SK-N-SH (cell line): ENCODE results near the gene PLOD3.

ENCODE experiments used
- CHD2 ChIP-seq: fragments of 150-350 bp; IDR thresholded peaks from 2 replicates; pipeline ENCODE4 v1.6.1; 2018; ENCODE audit warnings: low read length; ENCODE audit not compliant: partially characterized antibody
- EP300 ChIP-seq, 2 experiments: IDR thresholded peaks; 2 replicates each; pipeline versions ENCODE4 v1.4.0 to v1.6.1; 2012; ENCODE audit warnings: borderline replicate concordance in 1 of 2, low read depth in 1 of 2, low read length in 1 of 2
- TF ChIP-seq, protein P1 (sequence below): IDR thresholded peaks from 2 replicates; pipeline ENCODE4 v1.6.1; 2012; ENCODE audit warnings: mild to moderate bottlenecking, low read depth, low read length, moderate library complexity

DNA sequence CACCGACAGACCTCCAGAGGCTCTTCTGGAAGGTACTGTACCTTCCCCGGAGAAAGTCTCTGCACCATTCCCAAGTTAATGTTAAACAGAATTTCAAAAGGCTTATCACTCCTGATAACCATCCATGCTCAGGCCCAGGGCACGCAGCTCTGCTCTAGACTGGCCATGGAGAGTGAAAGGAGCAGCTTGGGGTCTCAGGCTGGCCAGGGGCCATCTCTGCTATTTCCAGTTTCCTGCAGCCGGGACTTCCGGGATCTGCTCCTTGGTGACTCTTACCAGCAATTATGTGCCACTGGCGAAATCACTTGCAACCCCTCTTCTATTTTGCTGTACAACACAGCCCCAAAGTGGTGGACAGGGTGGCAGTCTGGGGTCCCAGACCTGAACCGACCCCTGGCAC lies 14.3 kb upstream of the PLOD3 start:
- TF ChIP-seq EP300 (IDR thresholded peaks at IDR 0.05; ENCODE audit: borderline replicate concordance in 1 of 2, low read depth in 1 of 2, low read length in 1 of 2), result no peak
- no peak for TF ChIP-seq CHD2
- TF ChIP-seq, protein P1, sequence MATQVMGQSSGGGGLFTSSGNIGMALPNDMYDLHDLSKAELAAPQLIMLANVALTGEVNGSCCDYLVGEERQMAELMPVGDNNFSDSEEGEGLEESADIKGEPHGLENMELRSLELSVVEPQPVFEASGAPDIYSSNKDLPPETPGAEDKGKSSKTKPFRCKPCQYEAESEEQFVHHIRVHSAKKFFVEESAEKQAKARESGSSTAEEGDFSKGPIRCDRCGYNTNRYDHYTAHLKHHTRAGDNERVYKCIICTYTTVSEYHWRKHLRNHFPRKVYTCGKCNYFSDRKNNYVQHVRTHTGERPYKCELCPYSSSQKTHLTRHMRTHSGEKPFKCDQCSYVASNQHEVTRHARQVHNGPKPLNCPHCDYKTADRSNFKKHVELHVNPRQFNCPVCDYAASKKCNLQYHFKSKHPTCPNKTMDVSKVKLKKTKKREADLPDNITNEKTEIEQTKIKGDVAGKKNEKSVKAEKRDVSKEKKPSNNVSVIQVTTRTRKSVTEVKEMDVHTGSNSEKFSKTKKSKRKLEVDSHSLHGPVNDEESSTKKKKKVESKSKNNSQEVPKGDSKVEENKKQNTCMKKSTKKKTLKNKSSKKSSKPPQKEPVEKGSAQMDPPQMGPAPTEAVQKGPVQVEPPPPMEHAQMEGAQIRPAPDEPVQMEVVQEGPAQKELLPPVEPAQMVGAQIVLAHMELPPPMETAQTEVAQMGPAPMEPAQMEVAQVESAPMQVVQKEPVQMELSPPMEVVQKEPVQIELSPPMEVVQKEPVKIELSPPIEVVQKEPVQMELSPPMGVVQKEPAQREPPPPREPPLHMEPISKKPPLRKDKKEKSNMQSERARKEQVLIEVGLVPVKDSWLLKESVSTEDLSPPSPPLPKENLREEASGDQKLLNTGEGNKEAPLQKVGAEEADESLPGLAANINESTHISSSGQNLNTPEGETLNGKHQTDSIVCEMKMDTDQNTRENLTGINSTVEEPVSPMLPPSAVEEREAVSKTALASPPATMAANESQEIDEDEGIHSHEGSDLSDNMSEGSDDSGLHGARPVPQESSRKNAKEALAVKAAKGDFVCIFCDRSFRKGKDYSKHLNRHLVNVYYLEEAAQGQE, result no peak
